MV-4-11 (cell line): ENCODE results near the gene PIGV.

Source experiments
- DNase-seq: peaks from one replicate; lab custom pipeline; 2025; lab: John Stamatoyannopoulos, UW

PIGV gene

GRCh38 chr1:26772687-26773086 is 15.1 kb upstream of the PIGV start:
- no peak for DNase-seq

GRCh38 chr1:26774462-26774861 is 13.3 kb upstream of the PIGV start:
- DNase-seq, result no peak

DNA sequence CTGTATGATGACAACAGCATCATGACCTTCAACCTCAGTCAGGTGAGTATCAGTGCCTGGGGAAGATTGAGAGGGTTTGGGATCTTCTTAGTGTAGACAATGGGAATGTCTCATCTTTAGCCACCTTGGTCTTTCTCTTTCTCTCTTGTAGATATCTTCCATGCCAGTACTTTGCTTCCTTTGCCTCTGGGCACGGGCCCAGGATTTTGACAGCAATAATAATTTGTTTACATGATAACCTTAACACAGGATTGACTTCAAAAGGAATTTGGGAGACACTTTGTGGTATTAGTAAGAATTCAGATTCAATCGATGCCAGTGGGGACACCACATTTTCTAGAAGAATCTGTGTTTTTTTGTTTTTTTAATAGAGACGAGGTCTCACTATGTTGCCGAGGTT is 12.1 kb upstream of the PIGV start:
- no peak for DNase-seq

- DNase-seq, result peak; percentile 49
Observed at GRCh38 chr1:26779098-26779668, 8.6 kb upstream of the PIGV start.

DNA sequence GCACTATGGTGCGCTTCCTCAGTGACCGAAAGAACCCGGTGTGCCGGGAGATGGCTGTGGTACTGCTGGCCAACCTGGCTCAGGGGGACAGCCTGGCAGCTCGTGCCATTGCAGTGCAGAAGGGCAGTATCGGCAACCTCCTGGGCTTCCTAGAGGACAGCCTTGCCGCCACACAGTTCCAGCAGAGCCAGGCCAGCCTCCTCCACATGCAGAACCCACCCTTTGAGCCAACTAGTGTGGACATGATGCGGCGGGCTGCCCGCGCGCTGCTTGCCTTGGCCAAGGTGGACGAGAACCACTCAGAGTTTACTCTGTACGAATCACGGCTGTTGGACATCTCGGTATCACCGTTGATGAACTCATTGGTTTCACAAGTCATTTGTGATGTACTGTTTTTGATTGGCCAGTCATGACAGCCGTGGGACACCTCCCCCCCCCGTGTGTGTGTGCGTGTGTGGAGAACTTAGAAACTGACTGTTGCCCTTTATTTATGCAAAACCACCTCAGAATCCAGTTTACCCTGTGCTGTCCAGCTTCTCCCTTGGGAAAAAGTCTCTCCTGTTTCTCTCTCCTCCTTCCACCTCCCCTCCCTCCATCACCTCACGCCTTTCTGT is 7.3 kb upstream of the PIGV start:
- peak; percentile 21 for DNase-seq

GRCh38 chr1:26781206-26781825 is 6.4 kb upstream of the PIGV start:
- no peak for DNase-seq

DNA sequence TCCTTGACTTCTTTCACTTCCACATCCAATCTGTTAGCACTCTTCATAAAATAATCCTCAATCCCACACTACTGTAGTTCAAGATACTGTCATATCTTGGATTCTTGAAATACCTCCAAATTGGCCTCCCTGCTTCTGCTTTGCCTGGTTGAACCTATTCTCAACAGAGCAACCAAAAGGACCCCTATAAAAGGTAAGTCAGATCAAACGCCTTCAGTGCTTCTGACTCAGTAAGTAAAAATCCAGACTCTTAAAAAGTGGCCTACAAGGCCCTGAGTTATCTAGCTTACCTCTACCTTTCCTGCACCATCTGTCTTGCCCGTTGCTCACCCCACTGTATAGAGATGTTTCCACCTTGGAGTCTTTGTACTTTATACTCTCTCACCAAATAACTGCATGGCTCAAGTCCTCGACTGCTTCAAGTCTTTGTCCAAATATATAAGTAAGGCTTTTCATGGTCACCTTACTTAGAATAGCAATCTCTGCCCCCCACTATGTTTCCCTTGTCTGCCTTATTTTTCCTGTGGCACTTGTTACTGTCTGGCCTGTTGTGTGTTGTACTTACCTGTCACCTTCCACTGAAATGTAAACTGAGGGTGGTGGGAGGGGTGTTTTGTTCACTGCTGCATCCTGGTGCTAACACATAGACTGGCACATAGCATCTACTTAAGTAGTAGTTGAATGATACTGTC is 5.1 kb upstream of the PIGV start:
- DNase-seq, result peak; percentile 38

- DNase-seq, result no peak
Observed at GRCh38 chr1:26783646-26784022, 4.1 kb upstream of the PIGV start.

GRCh38 chr1:26784023-26784871 is 3.5 kb upstream of the PIGV start:
- peak; percentile 77 for DNase-seq

- DNase-seq, result no peak
Observed at GRCh38 chr1:26784886-26785285, 2.9 kb upstream of the PIGV start.

DNA sequence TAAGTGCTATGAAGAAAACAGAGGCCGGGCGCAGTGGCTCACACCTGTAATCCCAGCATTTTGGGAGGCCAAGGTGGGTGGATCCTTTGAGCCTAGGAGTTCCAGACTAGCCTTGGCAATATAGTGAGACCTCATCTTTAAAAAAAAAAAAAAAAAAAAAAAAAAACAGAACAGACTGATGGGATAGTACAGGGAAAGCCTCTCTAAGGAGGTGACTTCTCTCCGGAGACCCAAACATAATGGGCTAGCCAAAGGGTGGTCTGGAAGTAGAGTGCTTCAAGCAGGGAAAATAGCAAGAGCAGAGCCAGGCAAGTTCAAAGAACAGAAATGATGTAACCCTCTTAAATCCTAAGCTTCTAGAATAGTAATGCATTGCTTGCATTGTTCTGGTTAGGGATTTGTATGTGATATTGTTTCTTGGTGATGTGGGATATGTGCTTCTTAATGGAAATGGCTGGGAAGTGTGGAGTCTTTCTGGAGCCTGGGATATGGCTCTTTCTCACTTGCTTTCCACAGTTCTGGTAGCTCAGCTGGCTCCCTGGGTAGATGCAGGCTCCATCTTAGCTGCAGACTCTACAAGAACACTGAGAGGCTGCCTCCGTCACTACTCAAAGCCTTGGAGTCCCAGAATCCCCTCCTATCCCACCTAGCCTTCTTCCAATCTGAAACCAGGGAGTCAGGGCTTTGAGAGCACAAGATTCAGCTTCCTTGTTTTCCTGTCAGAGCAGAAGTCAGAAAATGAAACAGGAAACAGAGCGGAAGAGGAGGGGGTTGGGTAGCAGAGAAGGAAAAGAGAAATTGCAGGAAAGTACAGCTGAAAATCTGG is 1.9 kb upstream of the PIGV start:
- DNase-seq, result peak; percentile 80

DNA sequence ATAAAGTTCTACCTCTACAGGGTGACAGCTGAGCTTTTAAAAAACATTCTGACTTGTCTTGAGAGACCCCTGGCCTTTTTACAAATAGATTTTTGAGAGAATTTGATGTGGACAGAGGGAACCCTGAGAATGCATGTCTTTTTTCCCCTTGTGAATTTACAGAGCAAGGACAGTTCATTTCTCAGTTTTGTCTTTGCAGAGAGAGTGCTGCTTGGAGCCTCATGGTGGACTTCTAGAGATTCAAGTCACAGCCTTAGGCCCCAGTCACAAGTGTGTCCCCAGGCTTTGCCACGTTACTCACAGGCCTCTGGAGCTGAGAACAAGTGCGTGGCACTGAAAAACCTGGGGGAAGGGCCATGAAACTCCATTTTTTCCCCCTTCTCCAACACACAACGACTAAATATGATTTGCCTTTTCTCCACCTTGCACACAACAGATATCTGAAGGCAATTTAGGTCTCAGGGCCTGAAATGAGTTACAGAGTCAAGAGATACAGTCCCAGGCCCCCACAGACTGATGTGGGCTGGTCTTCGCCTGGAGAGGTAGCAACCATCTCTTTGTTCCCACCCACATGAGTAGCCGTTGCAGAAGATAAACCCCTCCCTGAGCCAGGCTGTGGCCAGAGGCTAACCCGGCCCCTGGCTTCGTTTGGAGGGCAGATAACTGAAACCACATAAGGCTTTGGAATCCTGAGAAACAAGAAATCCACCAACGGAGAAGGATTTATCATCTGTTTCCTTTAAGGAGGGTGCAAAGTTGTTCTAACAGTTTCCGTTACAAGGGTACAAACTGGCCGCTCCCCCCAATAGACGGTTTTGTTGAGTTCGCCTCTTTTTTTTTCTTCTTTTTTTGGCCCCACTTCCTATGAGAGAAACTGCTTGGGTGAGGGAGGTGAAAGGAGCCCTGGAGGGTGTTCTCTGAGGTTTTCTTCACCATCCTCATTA is 1.0 kb upstream of the PIGV start:
- DNase-seq, result peak; percentile 99

DNA sequence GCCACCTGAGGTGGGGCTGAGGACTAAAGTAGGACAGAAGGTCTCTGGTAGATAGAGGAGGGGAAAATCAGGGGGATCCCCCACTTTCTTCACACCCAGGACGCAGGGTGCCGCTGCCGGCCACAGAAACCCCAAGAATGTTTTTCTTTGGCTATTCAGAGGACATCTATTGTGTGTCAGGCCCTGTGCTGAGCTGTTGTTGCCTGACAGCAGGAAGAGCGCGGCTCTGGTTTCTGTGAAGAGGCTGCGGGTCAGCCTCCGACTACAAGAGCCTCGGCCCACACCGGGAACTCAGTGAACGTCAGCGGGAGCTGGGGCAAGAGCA is 407 bp upstream of the PIGV start:
- DNase-seq, result no peak

DNA sequence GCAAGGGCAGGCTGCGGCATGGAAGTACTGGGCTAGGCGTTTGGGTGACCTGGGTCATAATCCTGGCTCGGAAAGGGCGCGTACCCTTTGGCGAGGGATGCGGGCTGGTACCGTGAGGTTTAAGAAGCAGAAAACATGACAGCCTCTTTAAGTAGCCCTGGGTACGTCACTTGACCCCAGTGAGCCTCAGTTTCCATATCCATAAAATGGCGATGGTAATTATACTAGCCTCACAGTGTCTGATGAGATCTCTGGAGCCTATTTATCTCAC is 700 bp downstream of the PIGV start:
- DNase-seq, result no peak

- peak; percentile 88 for DNase-seq
Observed at GRCh38 chr1:26788836-26789611, 1.3 kb downstream of the PIGV start.

- DNase-seq, result no peak
Observed at GRCh38 chr1:26789612-26789865, 1.8 kb downstream of the PIGV start.

GRCh38 chr1:26789931-26790330 is 2.2 kb downstream of the PIGV start:
- DNase-seq, result no peak

DNA sequence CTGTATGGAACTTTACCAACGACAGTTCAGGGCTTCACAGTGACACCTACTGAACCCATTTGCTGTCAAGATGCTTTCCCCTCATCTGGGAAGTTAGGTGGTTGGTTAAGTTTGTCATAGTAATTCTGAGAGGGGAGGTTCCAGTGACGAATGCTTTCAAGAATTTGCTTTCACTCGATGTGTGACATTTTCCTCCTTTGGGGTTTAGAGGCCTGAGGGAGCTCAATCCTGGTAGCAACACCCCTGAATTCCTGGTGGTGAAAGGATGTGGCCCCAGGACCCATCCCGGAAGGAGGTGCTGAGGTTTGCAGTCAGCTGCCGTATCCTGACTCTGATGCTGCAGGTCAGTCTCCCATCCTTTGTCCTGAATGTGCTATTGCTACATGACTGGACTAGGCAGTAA is 2.8 kb downstream of the PIGV start:
- DNase-seq, result no peak

GRCh38 chr1:26791148-26791547 is 3.4 kb downstream of the PIGV start:
- DNase-seq, result no peak

DNA sequence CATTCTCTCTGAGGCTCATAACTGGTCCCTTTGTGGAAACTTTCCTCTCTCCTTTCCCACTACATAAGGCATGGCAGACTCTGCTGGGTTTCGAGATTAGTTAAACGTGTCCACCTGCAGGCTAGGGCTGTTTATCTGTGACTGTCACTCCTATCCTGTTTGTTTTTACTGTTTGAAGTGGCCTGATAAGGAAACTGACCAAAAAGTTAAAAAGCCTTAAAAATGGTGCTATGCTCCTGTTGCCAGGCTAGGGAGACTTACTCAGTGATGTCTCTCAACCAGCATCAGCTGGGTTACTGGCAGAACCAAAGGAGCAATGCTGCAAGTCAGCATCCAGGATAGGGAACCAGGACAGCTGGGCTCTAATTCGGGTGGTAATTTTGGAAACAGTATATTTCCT is 3.9 kb downstream of the PIGV start:
- DNase-seq, result no peak
